Measurements from ENCODE around the gene STRN4.

Gene STRN4

GRCh38 chr19:46732172-46732938 is 13.9 kb downstream of the STRN4 start:
- peaks cover 69 to 77% of the 10 kb centered on the region in 2 experiments for H3K36me3 ChIP-seq (ENCODE audit: control insufficient read depth in 1 of 2, insufficient read depth in 2 of 2, low read depth in 1 of 2, low read length in 2 of 2)
- H2AFZ ChIP-seq (ENCODE audit: low read depth, low read length) = no peak overlapping the region
- peak overlapping the region; percentile 4 for H3K27ac ChIP-seq (ENCODE audit: low read length, poor library complexity, severe bottlenecking)
- H3K18ac ChIP-seq (ENCODE audit: low read depth in 1 of 2, low read length in 2 of 2) = no peak overlapping the region
- H3K79me1 ChIP-seq (replicated peaks; ENCODE audit: low read length, poor library complexity, severe bottlenecking) = peaks cover 27% of the 10 kb centered on the region
- no peaks in the 10 kb centered on the region for H3K9me3 ChIP-seq (ENCODE audit: control insufficient read depth, low read length)
- 92% methylated on average over 28 of the region's 28 CpGs for WGBS
- DNase-seq = no peak
- H4K8ac ChIP-seq (ENCODE audit: low read length) = no peak overlapping the region
- H3K14ac ChIP-seq (ENCODE audit: low read length in 2 of 2) = peak overlapping the region in 1 of 2 experiments; percentile 14
- H3K4me2 ChIP-seq (ENCODE audit: low read length, poor library complexity, severe bottlenecking) = no peak overlapping the region
- no peak overlapping the region for H3K9ac ChIP-seq (ENCODE audit: low read length)
- H3K27me3 ChIP-seq (ENCODE audit: control insufficient read depth in 1 of 2, insufficient read depth in 1 of 2, low read length in 2 of 2) = no peaks in the 10 kb centered on the region
- peaks cover 48% of the 10 kb centered on the region for H3K4me1 ChIP-seq (ENCODE audit: control insufficient read depth, insufficient read depth, low read depth, low read length)
- no peak overlapping the region for H2BK15ac ChIP-seq (ENCODE audit: low read depth, poor library complexity, severe bottlenecking)
- no peak overlapping the region for H3K4me3 ChIP-seq (ENCODE audit: insufficient read depth in 1 of 2, low read depth in 1 of 2, low read length in 2 of 2)
- H2BK120ac ChIP-seq (ENCODE audit: low read depth, low read length) = no peak overlapping the region
- H2AK5ac ChIP-seq (ENCODE audit: low read length, severe bottlenecking) = no peak overlapping the region
- no peak overlapping the region for H2BK12ac ChIP-seq (ENCODE audit: low read length in 2 of 2)
- H3K4ac ChIP-seq (ENCODE audit: low read depth in 1 of 2, low read length in 2 of 2) = no peak overlapping the region
- H4K91ac ChIP-seq (ENCODE audit: low read length) = no peak overlapping the region
- no peak overlapping the region for H2BK5ac ChIP-seq (ENCODE audit: low read depth, low read length, poor library complexity, severe bottlenecking)
- H3K23ac ChIP-seq (ENCODE audit: low read length in 2 of 2) = no peak overlapping the region

- Histone ChIP-seq H4K8ac (ENCODE audit: low read length) (no peak overlapping the region), H2BK12ac (ENCODE audit: low read length in 2 of 2) (no peak overlapping the region), H3K18ac (ENCODE audit: low read depth in 1 of 2, low read length in 2 of 2) (peak overlapping the region in 1 of 2 experiments; percentile 58), H3K23ac (ENCODE audit: low read length in 2 of 2) (peak overlapping the region in 1 of 2 experiments; percentile 51), H3K27ac (ENCODE audit: low read length, poor library complexity, severe bottlenecking) (no peak overlapping the region), H3K9me3 (ENCODE audit: control insufficient read depth, low read length) (no peaks in the 10 kb centered on the region), H2AFZ (ENCODE audit: low read depth, low read length) (no peak overlapping the region), H3K27me3 (ENCODE audit: control insufficient read depth in 1 of 2, insufficient read depth in 1 of 2, low read length in 2 of 2) (no peaks in the 10 kb centered on the region), H3K14ac (ENCODE audit: low read length in 2 of 2) (no peak overlapping the region), H2AK5ac (ENCODE audit: low read length, severe bottlenecking) (no peak overlapping the region), H2BK15ac (ENCODE audit: low read depth, poor library complexity, severe bottlenecking) (no peak overlapping the region), H3K4me3 (ENCODE audit: insufficient read depth in 1 of 2, low read depth in 1 of 2, low read length in 2 of 2) (no peak overlapping the region), H3K4me1 (ENCODE audit: control insufficient read depth, insufficient read depth, low read depth, low read length) (peaks cover 54% of the 10 kb centered on the region), H2BK120ac (ENCODE audit: low read depth, low read length) (no peak overlapping the region), H3K36me3 (ENCODE audit: control insufficient read depth in 1 of 2, insufficient read depth in 2 of 2, low read depth in 1 of 2, low read length in 2 of 2) (peaks cover 69 to 77% of the 10 kb centered on the region in 2 experiments), H3K4ac (ENCODE audit: low read depth in 1 of 2, low read length in 2 of 2) (no peak overlapping the region), H4K91ac (ENCODE audit: low read length) (no peak overlapping the region), H2BK5ac (ENCODE audit: low read depth, low read length, poor library complexity, severe bottlenecking) (no peak overlapping the region), H3K4me2 (ENCODE audit: low read length, poor library complexity, severe bottlenecking) (no peak overlapping the region), H3K79me1 (replicated peaks; ENCODE audit: low read length, poor library complexity, severe bottlenecking) (peaks cover 29% of the 10 kb centered on the region), H3K9ac (ENCODE audit: low read length) (no peak overlapping the region)
- peak; percentile 45 for DNase-seq
- 80% methylated on average over 14 of the region's 14 CpGs for WGBS
These were observed 14.7 kb downstream of the STRN4 start for GRCh38 chr19:46731584-46731983.

DNA sequence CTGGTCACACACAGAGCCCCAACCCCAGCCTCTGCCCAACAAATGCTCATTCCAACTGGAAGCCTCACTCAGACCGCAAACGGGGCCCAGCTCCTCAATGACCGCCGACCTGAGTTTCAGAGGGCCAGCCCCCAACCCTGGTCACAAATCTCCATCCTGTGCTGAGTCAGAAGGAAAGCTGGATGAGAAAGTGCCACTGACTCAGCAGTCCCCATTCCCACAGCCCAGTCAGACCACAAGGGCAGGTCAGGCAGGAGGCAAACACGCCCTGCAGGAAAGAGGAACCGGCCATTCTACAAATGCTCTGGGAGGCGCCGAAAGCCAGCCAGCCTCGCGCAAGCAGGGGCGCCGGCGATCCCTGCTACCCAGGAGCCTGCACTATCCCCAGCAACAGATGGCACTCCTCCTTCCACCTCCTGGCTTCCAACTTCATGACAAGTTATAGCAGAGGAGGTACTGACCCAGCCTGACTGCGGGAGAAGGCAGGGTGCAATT is 15.2 kb downstream of the STRN4 start:
- H4K8ac ChIP-seq (ENCODE audit: low read length) = no peak overlapping the region
- H2BK120ac ChIP-seq (ENCODE audit: low read depth, low read length) = no peak overlapping the region
- H3K4me3 ChIP-seq (ENCODE audit: insufficient read depth in 1 of 2, low read depth in 1 of 2, low read length in 2 of 2) = no peak overlapping the region
- H3K79me1 ChIP-seq (replicated peaks; ENCODE audit: low read length, poor library complexity, severe bottlenecking) = peaks cover 31% of the 10 kb centered on the region
- H2BK5ac ChIP-seq (ENCODE audit: low read depth, low read length, poor library complexity, severe bottlenecking) = no peak overlapping the region
- no peaks in the 10 kb centered on the region for H3K9me3 ChIP-seq (ENCODE audit: control insufficient read depth, low read length)
- no peak overlapping the region for H2BK15ac ChIP-seq (ENCODE audit: low read depth, poor library complexity, severe bottlenecking)
- H3K18ac ChIP-seq (ENCODE audit: low read depth in 1 of 2, low read length in 2 of 2) = peak overlapping the region in 1 of 2 experiments; percentile 58
- peak; percentile 92 for DNase-seq
- H3K27ac ChIP-seq (ENCODE audit: low read length, poor library complexity, severe bottlenecking) = peak overlapping the region; percentile 25
- H4K91ac ChIP-seq (ENCODE audit: low read length) = peak overlapping the region; percentile 57
- H3K23ac ChIP-seq (ENCODE audit: low read length in 2 of 2) = no peak overlapping the region
- H3K4me1 ChIP-seq (ENCODE audit: control insufficient read depth, insufficient read depth, low read depth, low read length) = peaks cover 55% of the 10 kb centered on the region
- no peak overlapping the region for H3K9ac ChIP-seq (ENCODE audit: low read length)
- 42% methylated on average over 14 of the region's 14 CpGs for WGBS
- H2AK5ac ChIP-seq (ENCODE audit: low read length, severe bottlenecking) = no peak overlapping the region
- H3K4ac ChIP-seq (ENCODE audit: low read depth in 1 of 2, low read length in 2 of 2) = no peak overlapping the region
- no peak overlapping the region for H2AFZ ChIP-seq (ENCODE audit: low read depth, low read length)
- H3K14ac ChIP-seq (ENCODE audit: low read length in 2 of 2) = no peak overlapping the region
- peaks cover 71 to 81% of the 10 kb centered on the region in 2 experiments for H3K36me3 ChIP-seq (ENCODE audit: control insufficient read depth in 1 of 2, insufficient read depth in 2 of 2, low read depth in 1 of 2, low read length in 2 of 2)
- no peak overlapping the region for H2BK12ac ChIP-seq (ENCODE audit: low read length in 2 of 2)
- H3K27me3 ChIP-seq (ENCODE audit: control insufficient read depth in 1 of 2, insufficient read depth in 1 of 2, low read length in 2 of 2) = no peaks in the 10 kb centered on the region
- H3K4me2 ChIP-seq (ENCODE audit: low read length, poor library complexity, severe bottlenecking) = peak overlapping the region; percentile 17

DNA sequence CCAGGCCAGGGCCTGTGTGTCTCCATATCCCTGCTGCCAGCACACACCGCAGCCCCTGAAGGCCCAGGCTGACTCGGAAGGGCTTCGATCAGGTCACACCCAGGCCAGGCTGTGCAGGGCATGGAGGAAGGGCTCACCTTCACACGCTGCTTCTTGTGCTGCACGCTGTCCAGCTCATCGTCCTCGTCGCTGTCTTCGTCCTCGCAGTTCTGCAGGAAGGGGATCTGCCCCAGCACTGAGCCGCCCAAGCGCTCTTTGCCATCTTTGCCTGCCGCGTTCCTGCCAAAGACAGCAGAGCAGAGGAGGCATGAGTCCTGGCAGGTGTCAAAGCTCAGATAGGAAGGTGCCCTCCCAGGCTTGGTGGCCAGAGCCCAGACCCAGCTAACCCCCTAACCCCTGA is 15.7 kb downstream of the STRN4 start:
- H3K27me3 ChIP-seq (ENCODE audit: control insufficient read depth in 1 of 2, insufficient read depth in 1 of 2, low read length in 2 of 2) = no peaks in the 10 kb centered on the region
- WGBS = 97% methylated on average over 14 of the region's 14 CpGs
- H3K36me3 ChIP-seq (ENCODE audit: control insufficient read depth in 1 of 2, insufficient read depth in 2 of 2, low read depth in 1 of 2, low read length in 2 of 2) = peaks cover 76 to 86% of the 10 kb centered on the region in 2 experiments
- no peaks in the 10 kb centered on the region for H3K9me3 ChIP-seq (ENCODE audit: control insufficient read depth, low read length)
- no peak overlapping the region for H2AFZ ChIP-seq (ENCODE audit: low read depth, low read length)
- H2AK5ac ChIP-seq (ENCODE audit: low read length, severe bottlenecking) = no peak overlapping the region
- H3K27ac ChIP-seq (ENCODE audit: low read length, poor library complexity, severe bottlenecking) = peak overlapping the region; percentile 0
- H4K91ac ChIP-seq (ENCODE audit: low read length) = peak overlapping the region; percentile 57
- H2BK12ac ChIP-seq (ENCODE audit: low read length in 2 of 2) = peak overlapping the region in 1 of 2 experiments; percentile 7
- peaks cover 58% of the 10 kb centered on the region for H3K4me1 ChIP-seq (ENCODE audit: control insufficient read depth, insufficient read depth, low read depth, low read length)
- H3K4me2 ChIP-seq (ENCODE audit: low read length, poor library complexity, severe bottlenecking) = no peak overlapping the region
- H3K23ac ChIP-seq (ENCODE audit: low read length in 2 of 2) = no peak overlapping the region
- DNase-seq = no peak
- no peak overlapping the region for H2BK120ac ChIP-seq (ENCODE audit: low read depth, low read length)
- no peak overlapping the region for H3K4ac ChIP-seq (ENCODE audit: low read depth in 1 of 2, low read length in 2 of 2)
- no peak overlapping the region for H3K14ac ChIP-seq (ENCODE audit: low read length in 2 of 2)
- no peak overlapping the region for H4K8ac ChIP-seq (ENCODE audit: low read length)
- H3K79me1 ChIP-seq (replicated peaks; ENCODE audit: low read length, poor library complexity, severe bottlenecking) = peaks cover 34% of the 10 kb centered on the region
- no peak overlapping the region for H2BK15ac ChIP-seq (ENCODE audit: low read depth, poor library complexity, severe bottlenecking)
- H3K18ac ChIP-seq (ENCODE audit: low read depth in 1 of 2, low read length in 2 of 2) = peak overlapping the region in 1 of 2 experiments; percentile 63
- H2BK5ac ChIP-seq (ENCODE audit: low read depth, low read length, poor library complexity, severe bottlenecking) = no peak overlapping the region
- H3K4me3 ChIP-seq (ENCODE audit: insufficient read depth in 1 of 2, low read depth in 1 of 2, low read length in 2 of 2) = no peak overlapping the region
- no peak overlapping the region for H3K9ac ChIP-seq (ENCODE audit: low read length)
